ENCODE measurements around the gene GFAP.

Gene GFAP

DNA sequence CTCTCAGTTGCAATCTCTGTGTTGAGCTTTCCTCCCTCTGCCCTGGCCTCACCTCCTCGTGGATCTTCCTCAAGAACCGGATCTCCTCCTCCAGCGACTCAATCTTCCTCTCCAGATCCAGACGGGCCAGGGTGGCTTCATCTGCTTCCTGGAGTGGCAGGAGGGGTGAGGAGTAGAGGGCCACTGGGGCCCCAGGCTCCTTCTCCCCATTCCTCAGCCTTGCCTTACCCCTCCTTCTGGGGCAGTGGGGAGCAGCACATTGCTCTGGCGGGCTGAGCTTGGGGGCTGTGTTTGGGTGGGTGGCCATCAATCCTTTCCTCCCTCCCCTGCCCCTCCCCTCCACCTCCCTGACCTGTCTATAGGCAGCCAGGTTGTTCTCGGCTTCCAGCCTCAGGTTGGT lies 1.6 kb downstream of the GFAP start:
- peaks cover 34% of the 10 kb centered on the region for H3K27me3 Mint-ChIP-seq (ENCODE audit: low read depth)
- H3K4me3 Mint-ChIP-seq = no peak overlapping the region
- H3K27ac Mint-ChIP-seq = no peak overlapping the region
- peaks cover 7% of the 10 kb centered on the region for H3K4me1 Mint-ChIP-seq (ENCODE audit: low read depth)
- no peaks in the 10 kb centered on the region for H3K36me3 Mint-ChIP-seq (ENCODE audit: low read depth)
- no peaks in the 10 kb centered on the region for H3K9me3 Mint-ChIP-seq

DNA sequence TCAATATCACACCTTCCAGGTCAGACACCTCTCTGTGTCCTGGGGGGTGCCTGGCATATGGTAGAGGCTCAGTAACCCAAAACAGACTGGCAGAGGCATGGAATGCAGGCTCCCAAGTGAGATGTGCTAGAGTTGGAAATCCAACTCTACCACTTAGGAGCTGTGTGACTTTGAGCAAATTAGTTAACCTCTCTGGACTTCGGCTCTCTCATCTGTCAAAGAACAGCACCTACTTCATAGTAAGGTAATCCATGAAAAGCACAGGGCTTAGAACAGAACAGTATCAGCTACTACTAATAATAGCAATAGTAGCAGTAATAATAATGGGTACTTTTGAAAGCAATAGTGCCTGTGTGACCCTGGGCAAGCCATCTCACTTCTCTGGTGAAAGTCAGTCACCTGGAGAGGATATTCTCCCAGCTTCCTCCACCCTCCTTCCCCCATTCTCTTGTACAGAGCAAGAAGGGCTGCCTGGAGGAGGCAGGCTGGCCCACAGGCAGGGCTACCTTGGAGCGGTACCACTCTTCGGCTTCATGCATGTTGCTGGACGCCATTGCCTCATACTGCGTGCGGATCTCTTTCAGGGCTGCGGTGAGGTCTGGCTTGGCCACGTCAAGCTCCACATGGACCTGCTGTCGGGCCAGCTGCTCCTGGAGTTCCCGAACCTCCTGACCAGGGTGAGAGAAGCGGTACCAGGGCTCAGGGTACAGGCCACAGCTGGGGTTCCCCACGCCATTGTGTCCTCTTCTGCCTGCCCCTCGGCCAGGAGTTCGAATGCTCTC lies 2.3 kb downstream of the GFAP start:
- Mint-ChIP-seq H3K4me1 (ENCODE audit: low read depth) (peaks cover 7% of the 10 kb centered on the region), H3K4me3 (no peak overlapping the region), H3K27me3 (ENCODE audit: low read depth) (peaks cover 36% of the 10 kb centered on the region), H3K9me3 (no peaks in the 10 kb centered on the region), H3K36me3 (ENCODE audit: low read depth) (no peaks in the 10 kb centered on the region), H3K27ac (no peak overlapping the region)

DNA sequence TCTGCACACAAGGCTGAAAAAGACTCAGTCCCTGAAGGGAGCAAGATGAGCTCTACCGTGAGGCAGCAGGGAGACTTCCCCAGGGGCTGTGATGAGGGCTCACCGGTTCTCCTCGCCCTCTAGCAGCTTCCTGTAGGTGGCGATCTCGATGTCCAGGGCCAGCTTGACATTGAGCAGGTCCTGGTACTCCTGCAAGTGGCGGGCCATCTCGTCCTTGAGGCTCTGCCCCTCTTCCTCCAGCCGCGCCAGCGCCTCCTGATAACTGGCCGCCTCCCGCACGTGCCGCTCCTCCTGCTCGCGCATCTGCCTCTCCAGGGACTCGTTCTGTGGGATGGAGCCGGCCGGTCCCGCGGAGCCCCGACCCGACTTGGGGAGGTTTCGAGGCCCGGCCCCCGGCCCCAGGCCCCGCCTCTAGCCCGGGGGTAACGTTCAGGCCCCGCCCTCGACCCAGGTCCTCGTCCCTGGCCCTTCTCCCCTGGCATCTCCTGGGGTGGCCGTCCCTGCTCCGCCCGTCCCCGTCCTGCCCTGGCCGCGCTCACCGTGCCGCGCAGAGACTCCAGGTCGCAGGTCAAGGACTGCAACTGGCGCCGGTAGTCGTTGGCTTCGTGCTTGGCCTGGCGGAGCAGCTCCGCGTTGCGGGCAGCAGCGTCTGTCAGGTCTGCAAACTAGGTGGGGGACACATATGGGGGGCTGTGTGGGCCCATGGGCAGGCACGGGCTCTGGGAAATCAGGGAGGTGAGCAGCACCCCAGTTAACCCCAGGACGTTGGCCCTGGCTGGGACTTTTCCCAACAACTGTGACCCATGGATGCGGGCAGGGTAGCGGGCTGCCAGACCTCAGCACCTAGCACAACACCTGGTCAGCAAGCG lies 3.9 kb downstream of the GFAP start:
- no peak overlapping the region for H3K27ac Mint-ChIP-seq
- no peaks in the 10 kb centered on the region for H3K36me3 Mint-ChIP-seq (ENCODE audit: low read depth)
- peaks cover 7% of the 10 kb centered on the region for H3K4me1 Mint-ChIP-seq (ENCODE audit: low read depth)
- peak overlapping the region; percentile 25 for H3K4me3 Mint-ChIP-seq
- no peaks in the 10 kb centered on the region for H3K9me3 Mint-ChIP-seq
- peaks cover 36% of the 10 kb centered on the region for H3K27me3 Mint-ChIP-seq (ENCODE audit: low read depth)

DNA sequence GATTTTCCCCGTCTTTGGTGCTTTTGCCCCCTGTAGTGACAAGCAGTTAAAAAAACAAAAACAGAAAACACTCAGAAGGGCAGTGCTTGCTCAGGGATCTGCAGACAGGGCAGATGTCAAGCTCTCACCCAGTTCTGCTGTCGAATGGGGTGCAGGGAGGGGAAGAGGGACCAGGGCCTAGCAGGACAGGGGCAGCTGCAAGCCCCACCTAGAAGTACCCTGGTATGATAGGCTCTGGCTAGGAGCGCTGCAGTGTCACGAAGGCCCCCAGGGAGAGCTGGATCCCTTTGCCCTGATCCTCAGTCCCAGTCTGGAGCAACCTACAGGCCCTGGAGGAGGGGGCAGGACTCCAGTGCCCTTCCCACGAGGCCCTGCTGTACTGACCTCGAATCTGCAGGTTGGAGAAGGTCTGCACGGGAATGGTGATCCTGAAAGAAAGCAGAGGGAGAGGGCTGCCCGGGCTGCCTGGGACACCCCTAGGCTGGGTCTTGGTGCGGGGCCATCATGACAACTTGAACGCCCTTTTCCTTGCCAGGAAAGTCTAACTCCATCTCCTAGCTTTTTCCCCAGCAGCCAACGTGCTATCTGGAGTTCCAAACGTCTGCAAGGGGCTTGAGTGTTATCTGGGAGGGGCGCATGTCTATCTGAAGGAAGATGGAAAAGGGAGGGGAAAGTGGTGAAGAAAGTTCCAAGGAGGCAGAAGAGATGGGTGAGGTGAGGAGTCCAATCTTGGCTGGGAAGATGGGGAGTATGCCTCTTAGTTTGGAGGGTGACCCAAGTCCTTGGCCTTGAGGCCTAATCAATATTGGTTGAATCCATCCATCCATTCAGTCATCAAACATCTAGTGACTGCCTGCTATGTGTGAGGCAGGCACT lies 4.8 kb downstream of the GFAP start:
- Mint-ChIP-seq H3K4me1 (ENCODE audit: low read depth) (peaks cover 7% of the 10 kb centered on the region), H3K9me3 (no peaks in the 10 kb centered on the region), H3K27me3 (ENCODE audit: low read depth) (peaks cover 36% of the 10 kb centered on the region), H3K36me3 (ENCODE audit: low read depth) (no peaks in the 10 kb centered on the region), H3K27ac (no peak overlapping the region), H3K4me3 (peak overlapping the region; percentile 25)

DNA sequence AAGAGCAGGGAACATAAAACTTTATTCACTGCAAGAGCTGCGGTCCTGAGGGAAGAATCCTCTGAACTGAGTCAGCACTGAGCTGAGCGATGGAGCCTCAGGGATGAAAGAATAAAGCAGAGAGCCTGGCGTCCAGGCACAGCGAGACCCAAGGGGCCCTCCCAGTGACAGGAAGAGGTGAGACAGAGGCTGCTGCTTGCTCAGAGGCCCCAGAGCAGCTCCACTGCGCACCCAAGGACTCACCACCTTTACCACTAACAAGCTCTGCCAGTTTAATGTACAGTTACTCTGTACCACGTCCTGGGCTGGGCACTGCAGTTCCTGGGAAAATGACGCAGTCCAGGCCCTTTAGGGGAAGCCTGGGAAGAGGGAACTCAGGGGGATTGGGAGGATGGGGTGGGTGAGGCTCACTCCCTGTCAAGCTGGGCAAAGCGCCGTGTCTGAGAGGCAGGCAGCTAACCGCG lies 5.6 kb downstream of the GFAP start:
- H3K9me3 Mint-ChIP-seq = no peaks in the 10 kb centered on the region
- no peak overlapping the region for H3K27ac Mint-ChIP-seq
- no peak overlapping the region for H3K4me3 Mint-ChIP-seq
- peaks cover 7% of the 10 kb centered on the region for H3K4me1 Mint-ChIP-seq (ENCODE audit: low read depth)
- no peaks in the 10 kb centered on the region for H3K36me3 Mint-ChIP-seq (ENCODE audit: low read depth)
- H3K27me3 Mint-ChIP-seq (ENCODE audit: low read depth) = peaks cover 35% of the 10 kb centered on the region

DNA sequence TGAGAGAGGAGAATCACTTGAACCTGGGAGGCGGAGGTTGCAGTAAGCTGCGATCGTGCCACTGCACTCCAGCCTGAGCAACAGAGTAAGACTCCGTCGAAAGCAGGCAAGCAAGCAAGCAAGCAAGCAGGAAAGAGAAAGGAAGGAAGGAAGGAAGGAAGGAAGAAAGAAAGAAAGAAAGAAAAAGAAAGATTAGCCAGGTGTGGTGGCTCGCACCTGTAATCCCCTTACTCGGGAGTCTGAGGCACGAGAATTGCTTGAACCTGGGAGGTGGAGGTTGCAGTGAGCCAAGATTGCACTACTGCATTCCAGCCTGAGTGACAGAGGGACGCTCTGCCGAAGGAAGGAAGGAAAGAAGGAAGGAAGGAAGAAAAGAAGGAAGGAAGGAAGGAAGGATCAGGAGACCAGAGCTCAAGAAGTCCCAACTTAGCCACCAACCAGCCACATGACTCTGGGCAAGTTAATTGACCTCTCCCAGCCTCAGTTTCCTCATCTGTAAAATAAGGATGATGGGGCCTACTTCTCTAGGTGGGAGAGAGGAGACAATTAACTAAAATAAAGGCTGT lies 6.5 kb downstream of the GFAP start:
- H3K9me3 Mint-ChIP-seq = no peaks in the 10 kb centered on the region
- no peak overlapping the region for H3K27ac Mint-ChIP-seq
- H3K27me3 Mint-ChIP-seq (ENCODE audit: low read depth) = peaks cover 28% of the 10 kb centered on the region
- no peak overlapping the region for H3K4me3 Mint-ChIP-seq
- no peaks in the 10 kb centered on the region for H3K36me3 Mint-ChIP-seq (ENCODE audit: low read depth)
- H3K4me1 Mint-ChIP-seq (ENCODE audit: low read depth) = peaks cover 7% of the 10 kb centered on the region

DNA sequence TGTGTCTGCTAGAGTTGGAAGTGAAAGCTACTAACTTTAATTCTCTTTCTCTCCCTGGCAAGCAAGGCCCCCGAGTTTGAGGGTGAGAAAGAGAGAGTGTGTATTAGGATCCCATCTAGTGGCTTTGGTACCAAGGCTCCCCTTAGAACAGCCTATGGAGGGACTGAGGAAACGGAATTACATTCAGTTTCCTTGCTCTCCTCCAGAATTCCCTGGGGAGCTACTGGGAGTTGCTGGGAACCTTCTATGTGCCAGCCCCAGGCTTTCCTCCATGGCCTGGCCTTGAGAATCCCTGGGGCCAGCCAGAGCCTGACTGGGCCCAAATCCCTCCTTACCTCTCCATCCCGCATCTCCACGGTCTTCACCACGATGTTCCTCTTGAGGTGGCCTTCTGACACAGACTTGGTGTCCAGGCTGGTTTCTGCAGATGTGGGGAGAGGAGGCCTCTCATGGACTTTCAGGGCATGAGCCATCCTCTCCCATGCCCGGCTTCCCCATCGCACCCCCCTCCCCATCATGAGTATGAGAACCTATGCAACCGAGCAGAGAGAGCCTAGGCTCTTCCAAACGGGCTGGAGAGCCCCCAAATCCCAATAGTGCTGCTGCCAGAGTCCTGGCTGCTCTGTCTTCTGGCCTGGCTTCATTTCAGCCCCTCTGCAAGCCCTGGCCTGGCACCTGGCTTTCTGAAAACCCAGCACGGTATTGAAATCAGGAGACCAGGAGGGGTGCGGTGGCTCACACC lies 7.4 kb downstream of the GFAP start:
- Mint-ChIP-seq H3K4me1 (ENCODE audit: low read depth) (peaks cover 3% of the 10 kb centered on the region), H3K4me3 (no peak overlapping the region)

DNA sequence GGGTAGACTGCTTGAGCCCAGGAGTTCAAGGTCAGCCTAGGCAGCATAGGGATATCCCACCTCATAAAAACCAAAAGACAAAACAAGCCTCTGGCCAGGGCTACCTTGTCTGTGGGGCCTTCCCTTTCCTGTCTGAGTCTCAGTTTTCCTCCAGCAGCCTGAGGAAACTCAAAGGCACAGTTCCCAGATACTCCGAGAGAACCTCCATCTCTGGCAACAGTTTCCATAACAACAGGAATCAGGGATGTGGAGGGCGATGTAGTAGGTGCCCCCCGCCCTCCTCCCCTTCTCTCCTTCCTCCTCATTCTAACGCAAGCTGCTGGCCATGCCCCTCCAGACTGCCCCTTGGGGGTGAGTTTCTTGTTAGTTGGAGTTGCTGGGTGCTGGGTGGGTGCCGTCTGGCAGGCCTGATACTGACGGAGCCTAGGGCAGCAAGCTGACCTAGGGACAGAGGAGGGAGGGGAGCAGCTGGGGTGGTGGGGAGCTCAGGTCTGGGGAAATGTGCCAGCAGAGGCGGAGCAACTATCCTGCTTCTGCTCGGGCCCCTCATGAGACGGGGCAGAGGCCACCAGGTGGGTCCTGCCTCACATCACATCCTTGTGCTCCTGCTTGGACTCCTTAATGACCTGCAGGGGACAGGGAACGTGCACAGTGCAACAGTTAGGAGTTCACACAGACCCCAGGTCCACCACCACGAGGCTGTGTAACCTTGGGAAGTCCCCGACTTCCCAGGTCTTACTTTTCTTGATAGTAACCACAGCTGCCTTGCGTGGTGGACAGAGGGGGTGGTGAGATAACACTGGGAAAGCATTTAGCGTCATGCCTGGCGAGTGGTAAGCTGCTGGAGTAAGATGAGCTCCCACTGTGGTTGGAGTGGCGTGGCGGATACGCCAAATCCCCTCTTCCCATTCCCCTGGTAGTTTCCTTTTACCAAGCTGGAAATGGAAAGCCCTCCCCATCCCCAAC lies 8.3 kb downstream of the GFAP start:
- H3K27ac Mint-ChIP-seq = no peak overlapping the region
- no peak overlapping the region for H3K4me3 Mint-ChIP-seq
- no peaks in the 10 kb centered on the region for H3K4me1 Mint-ChIP-seq (ENCODE audit: low read depth)
- H3K27me3 Mint-ChIP-seq (ENCODE audit: low read depth) = peaks cover 20% of the 10 kb centered on the region
- H3K36me3 Mint-ChIP-seq (ENCODE audit: low read depth) = no peaks in the 10 kb centered on the region
- H3K9me3 Mint-ChIP-seq = no peaks in the 10 kb centered on the region

More for the DNA sequence above, 7.4 kb downstream of the GFAP start:
- Mint-ChIP-seq H3K27me3 (ENCODE audit: low read depth) (peaks cover 25% of the 10 kb centered on the region), H3K27ac (no peak overlapping the region), H3K36me3 (ENCODE audit: low read depth) (no peaks in the 10 kb centered on the region), H3K9me3 (no peaks in the 10 kb centered on the region)

DNA sequence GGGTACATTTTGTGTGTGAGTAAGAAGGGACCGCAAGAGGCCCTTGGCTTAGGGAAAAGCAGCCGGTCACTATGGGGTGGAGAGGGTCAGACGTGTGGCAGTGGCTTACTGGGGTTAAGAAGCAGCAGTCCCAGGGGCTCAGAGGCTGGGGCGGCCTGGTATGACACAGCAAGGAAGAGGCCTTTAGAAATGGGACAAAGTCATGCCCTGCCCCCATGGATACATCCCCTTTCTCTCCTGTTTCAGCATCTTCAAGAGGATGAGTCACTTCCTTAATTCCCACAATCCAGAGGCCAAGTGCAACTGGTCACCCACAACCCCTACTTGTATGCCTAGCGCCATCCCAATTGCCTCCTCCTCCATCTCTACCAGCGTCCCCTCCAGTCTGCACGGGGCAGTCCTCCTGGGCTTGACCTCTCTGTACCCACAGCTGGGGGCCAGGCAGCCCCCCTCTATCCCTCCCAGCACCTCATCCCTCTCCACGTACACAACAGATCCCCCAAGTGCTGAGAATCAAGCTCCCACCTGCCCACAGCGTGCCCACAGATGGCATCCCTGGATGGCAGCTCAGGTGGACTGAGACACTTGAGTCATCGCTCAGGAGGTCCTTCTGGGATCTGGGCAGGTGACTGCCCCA lies 9.2 kb downstream of the GFAP start:
- H3K4me3 Mint-ChIP-seq = no peak overlapping the region
- no peak overlapping the region for H3K27ac Mint-ChIP-seq
- H3K27me3 Mint-ChIP-seq (ENCODE audit: low read depth) = peaks cover 23% of the 10 kb centered on the region
- no peaks in the 10 kb centered on the region for H3K4me1 Mint-ChIP-seq (ENCODE audit: low read depth)
- H3K9me3 Mint-ChIP-seq = no peaks in the 10 kb centered on the region
- H3K36me3 Mint-ChIP-seq (ENCODE audit: low read depth) = no peaks in the 10 kb centered on the region

DNA sequence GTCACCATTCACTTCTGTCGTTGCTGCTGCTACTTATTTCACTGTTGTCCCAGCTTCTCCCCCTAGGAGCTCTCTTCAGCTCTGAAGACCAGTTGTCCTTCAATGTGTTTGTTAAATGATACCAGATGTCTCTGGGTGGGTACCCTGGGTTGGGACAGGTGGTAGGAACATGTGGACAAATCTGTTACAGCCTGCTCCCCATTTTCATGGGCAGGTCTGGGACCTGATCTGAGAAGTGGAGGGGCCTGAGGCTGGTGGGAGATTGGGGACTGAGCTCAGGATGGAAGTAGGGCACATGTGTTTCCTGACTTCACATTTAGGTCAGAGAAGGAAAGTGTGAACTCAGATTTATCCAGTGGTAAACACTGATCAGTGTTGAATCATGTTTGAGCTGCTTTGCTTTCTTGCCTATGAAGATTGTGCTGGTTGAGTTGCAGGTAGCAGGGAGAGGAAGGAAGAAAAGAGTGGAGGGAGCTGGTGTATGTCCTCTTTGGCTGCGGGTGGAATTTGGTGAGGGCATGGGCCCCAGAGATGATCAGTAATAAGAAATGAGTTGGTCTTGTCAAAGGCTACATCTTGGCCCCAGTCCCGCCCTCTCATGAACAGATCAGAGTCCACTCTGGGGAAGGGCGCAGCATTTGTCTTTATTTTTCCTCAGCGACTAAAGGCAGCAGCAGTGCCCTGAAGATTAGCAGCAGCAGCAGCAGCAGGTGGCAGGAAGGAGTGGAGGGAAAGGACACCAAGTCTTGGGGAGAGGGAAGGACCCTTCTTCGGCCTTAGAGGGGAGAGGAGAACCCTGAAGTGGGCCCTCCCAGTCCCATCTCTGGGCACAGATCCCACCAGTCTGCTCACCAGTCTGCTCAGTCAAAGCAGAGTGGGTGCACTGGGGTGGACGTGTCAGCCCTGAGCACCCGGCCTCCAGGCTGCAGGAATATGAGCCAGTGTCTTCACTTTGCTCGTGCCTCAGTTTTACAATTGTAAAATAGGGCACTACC lies 10.0 kb downstream of the GFAP start:
- H3K36me3 Mint-ChIP-seq (ENCODE audit: low read depth) = no peaks in the 10 kb centered on the region
- H3K4me1 Mint-ChIP-seq (ENCODE audit: low read depth) = peaks cover 1% of the 10 kb centered on the region
- no peak overlapping the region for H3K4me3 Mint-ChIP-seq

More for the DNA sequence above, 10.0 kb downstream of the GFAP start:
- H3K27me3 Mint-ChIP-seq (ENCODE audit: low read depth) = peaks cover 21% of the 10 kb centered on the region
- no peaks in the 10 kb centered on the region for H3K9me3 Mint-ChIP-seq
- H3K27ac Mint-ChIP-seq = no peak overlapping the region
